NOMO-1 treated with DMSO at 0.1 percent for 48 hours (cell line): Measurements from ENCODE around the gene EN1.
A peak's percentile ranks its signal among the peaks of the same experiment; 100 is the strongest.

Source experiments
- DNase-seq: peaks from one replicate; lab custom pipeline; 2025; ENCODE audit not compliant: unreplicated experiment; lab: John Stamatoyannopoulos, UW

Gene EN1

GRCh38 chr2:118846953-118847761, at the start of gene EN1:
TSS of gene EN1 (minus strand) at chr2:118847648. CDS start at chr2:118847167, 481 bp downstream.
- DNase-seq: no peak

- no peak for DNase-seq
Observed at GRCh38 chr2:118893100-118893499, 45.7 kb upstream of the EN1 start.

GRCh38 chr2:118889995-118890394, 42.5 kb upstream of the EN1 start:
- DNase-seq: no peak

- DNase-seq: no peak
Observed at GRCh38 chr2:118883792-118884191, 36.3 kb upstream of the EN1 start.

- DNase-seq: peak; percentile 88
Observed at GRCh38 chr2:118882693-118883336, 35.4 kb upstream of the EN1 start.

GRCh38 chr2:118881490-118882129, 34.2 kb upstream of the EN1 start:
- peak; percentile 68 for DNase-seq

GRCh38 chr2:118880501-118880900, 33.1 kb upstream of the EN1 start:
- peak; percentile 65 for DNase-seq

- peak; percentile 55 for DNase-seq
Observed at GRCh38 chr2:118878531-118879149, 31.2 kb upstream of the EN1 start.

GRCh38 chr2:118875318-118875717, 27.9 kb upstream of the EN1 start:
- no peak for DNase-seq

GRCh38 chr2:118874324-118874723, 26.9 kb upstream of the EN1 start:
- DNase-seq: no peak

- DNase-seq: peak; percentile 47
Observed at GRCh38 chr2:118865106-118865505, 17.7 kb upstream of the EN1 start.

GRCh38 chr2:118864207-118864606, 16.8 kb upstream of the EN1 start:
- DNase-seq: no peak

- DNase-seq: no peak
Observed at GRCh38 chr2:118861731-118862130, 14.3 kb upstream of the EN1 start.

- DNase-seq: no peak
Observed at GRCh38 chr2:118861242-118861641, 13.8 kb upstream of the EN1 start.

- no peak for DNase-seq
Observed at GRCh38 chr2:118860506-118860905, 13.1 kb upstream of the EN1 start.

- DNase-seq: no peak
Observed at GRCh38 chr2:118859157-118859770, 11.8 kb upstream of the EN1 start.

GRCh38 chr2:118858485-118859156, 11.2 kb upstream of the EN1 start:
- no peak for DNase-seq

GRCh38 chr2:118857677-118858484, 10.4 kb upstream of the EN1 start:
- DNase-seq: no peak

GRCh38 chr2:118856978-118857676, 9.7 kb upstream of the EN1 start:
- DNase-seq: no peak
